GM21723 (cell line): ENCODE measurements around the gene CFAP299.
"Not testable (repeated sequence)": the region's sequence is repeated elsewhere in the genome, so short reads cannot be mapped to it uniquely, and the experiment has no call there.

Source experiments
- ATAC-seq: cut with Tn5 transposase; IDR thresholded peaks from one replicate; pipeline ENCODE4 v1.9.1; 2021; ENCODE audit warnings: mild to moderate bottlenecking, moderate library complexity; ENCODE audit not compliant: unreplicated experiment

CFAP299 gene

GRCh38 chr4:80705311-80705710 lies 369.8 kb downstream of the CFAP299 start:
- ATAC-seq = no peak

DNA sequence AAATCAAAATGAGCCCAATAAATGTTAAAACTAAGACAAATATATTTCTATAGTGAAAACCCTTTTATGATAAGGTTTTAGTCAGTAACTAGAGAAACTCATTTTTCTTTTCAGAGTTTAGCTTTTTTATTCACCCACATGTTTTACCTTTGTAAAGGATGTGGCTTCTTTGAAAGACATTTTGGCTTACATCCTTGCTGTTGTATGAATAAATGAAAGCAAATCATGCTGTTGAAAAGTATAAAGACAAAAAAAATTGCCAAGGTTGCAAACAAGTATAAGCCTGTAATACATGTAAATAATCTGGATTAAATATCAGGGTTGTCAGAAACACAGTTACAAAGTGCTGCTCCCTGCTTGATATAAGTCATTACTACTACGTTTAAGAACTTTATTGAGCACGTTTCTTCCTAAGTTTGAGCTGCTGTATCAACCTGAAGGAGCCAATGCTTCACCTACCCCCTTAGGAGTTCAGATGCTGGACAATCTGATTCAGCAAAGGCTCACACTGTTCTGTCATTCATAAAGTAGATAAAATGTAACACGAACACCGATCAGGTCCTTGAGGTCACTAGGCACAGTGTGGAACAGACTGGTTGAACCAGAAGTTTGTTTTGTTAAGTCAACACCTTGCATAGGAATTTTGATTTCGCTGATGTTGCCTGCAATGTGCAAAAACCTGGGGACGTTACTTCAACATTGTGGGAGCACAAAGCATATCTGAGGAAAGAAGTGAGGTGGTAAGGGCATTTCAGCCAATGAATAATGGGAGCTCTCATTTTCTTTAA lies 373.7 kb downstream of the CFAP299 start:
- no peak for ATAC-seq

GRCh38 chr4:80710748-80711451 lies 375.4 kb downstream of the CFAP299 start:
- no peak for ATAC-seq

GRCh38 chr4:80711956-80712355 lies 376.4 kb downstream of the CFAP299 start:
- no peak for ATAC-seq

DNA sequence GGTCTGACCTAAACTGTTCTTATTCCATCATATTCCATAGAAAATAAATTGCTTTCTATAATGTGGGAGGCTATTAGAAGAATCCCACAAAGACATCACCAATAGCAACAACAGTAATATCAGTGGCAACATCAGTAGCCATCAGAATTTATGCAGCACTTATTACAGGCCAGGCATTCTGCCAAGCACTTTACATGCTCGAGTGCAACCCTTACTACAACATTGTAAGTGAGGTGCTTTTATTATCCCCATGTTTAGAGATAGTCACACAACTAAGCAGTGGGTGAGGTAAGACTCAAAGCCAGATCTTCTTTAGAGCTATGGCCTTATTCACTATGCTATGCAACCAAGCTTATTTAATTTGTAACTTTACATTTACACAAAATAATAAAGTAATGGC lies 377.9 kb downstream of the CFAP299 start:
- no peak for ATAC-seq

GRCh38 chr4:80717204-80717603 lies 381.7 kb downstream of the CFAP299 start:
- no peak for ATAC-seq

DNA sequence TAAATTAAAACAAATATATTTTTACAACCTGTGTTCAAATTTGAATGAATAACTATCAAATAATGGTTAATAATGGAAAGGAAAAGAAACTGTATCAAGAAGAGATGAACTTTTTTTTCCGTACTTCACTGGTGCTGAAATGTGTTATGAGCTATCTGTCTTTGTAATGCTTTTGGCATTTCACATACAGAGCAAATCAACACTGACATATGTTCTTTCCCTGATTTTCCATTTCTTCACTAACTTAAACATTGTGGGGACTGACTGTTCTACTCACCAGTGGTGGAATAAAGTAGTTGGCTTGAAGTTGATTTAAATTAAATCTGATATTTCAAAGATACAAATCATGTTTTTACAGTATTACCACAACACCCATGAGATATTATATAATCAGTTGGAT lies 390.9 kb downstream of the CFAP299 start:
- no peak for ATAC-seq

DNA sequence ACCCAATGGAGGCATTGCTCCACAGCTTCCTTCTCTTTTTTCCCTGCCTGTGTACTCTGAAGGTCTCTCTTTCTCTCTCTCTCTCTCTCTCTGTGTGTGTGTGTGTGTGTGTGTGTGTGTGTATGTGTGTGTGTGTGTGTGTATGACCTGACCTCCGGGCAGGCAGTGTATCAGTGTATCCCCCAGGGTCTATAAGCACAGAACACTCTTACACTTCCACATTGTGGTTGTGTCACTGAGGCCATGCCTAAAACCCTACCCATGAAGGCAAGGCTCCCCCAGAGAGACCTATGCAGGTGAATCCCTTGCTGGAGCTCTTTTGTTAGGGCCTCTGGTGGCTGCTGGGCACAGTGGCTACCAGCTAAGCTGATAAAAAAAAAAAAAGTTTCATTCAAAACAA lies 394.6 kb downstream of the CFAP299 start:
- no peak for ATAC-seq

- ATAC-seq = no peak
Measured at GRCh38 chr4:80731436-80731835, 395.9 kb downstream of the CFAP299 start.

GRCh38 chr4:80732010-80732409 lies 396.5 kb downstream of the CFAP299 start:
- ATAC-seq = no peak

GRCh38 chr4:80740375-80740774 lies 404.8 kb downstream of the CFAP299 start:
- ATAC-seq = no peak

DNA sequence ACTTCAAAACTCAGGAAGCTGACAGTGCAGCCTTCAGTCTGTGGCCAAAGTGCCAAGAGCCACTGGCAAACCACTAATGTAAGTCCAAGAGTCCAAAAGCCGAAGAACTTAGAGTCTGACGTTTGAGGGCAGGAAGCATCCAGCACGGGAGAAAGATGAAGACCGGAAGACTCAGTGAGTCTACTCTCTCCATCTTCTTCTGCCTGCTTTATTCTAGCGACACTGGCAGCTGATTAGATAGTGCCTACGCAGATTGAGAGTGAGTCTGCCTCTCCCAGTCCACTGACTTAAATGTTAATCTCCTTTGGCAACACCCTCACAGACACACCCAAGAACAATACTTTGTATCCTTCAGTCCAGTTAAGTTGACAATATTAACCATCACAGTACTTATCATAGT lies 414.0 kb downstream of the CFAP299 start:
- ATAC-seq = not testable (repeated sequence)

GRCh38 chr4:80751200-80751599 lies 415.7 kb downstream of the CFAP299 start:
- ATAC-seq = no peak

GRCh38 chr4:80767944-80768343 lies 432.4 kb downstream of the CFAP299 start:
- no peak for ATAC-seq

DNA sequence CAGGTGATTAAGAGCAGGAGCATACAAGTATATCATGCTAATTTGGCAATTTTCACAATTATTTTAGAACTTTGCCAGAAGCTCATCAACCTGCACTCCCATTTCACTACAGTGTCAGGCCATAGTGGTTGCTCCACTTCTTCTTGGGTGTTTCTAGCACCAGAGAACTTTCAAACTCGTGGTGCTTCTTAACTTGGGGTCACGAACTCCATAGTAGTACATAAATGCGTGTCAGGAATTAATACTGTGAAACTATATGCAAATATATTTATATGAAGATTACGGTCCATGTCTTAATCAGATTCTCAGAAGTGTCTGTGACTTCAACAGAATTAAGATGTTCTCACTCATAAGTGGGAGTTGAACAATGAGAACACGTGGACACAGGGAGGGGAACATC lies 440.6 kb downstream of the CFAP299 start:
- ATAC-seq = no peak

GRCh38 chr4:80781431-80781830 lies 445.9 kb downstream of the CFAP299 start:
- ATAC-seq = no peak

DNA sequence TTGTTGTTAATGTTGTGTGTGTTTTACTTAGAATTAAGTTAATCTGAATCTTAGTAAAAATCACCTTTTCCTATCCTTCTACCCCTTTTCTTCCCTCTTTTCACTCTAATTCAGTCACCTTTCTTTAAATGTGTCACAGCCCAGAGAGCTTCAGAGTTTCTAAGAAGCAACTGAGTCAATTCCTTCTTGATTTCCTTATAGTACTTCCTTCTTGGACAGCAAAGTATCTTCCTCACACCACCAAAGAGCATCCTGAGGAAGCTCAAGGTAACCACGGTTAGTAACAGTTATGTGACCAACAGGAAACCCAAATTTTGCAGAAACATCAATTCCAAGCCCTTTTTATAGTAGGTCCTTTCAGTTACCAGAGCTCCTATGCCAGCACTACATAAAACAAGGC lies 451.8 kb downstream of the CFAP299 start:
- no peak for ATAC-seq

DNA sequence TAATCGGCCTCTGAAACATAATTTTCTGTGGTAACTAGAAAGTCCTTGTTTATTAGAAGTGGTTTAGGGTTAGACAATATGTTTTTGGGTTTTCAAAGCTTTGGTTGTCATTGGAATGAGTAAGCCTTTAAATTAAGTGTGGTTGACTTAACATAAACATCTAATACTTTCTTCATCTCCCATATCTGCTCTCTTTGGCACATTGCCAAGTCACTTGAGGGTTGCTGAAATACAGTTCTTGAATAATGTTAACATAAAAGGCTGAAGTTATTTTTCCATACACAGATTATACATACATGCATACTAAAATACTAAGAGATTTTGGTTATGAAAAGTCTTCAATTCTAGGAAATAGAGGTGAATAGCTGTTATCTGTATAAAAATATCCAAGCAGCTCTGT lies 453.3 kb downstream of the CFAP299 start:
- ATAC-seq = no peak

GRCh38 chr4:80790152-80790551 lies 454.6 kb downstream of the CFAP299 start:
- no peak for ATAC-seq

DNA sequence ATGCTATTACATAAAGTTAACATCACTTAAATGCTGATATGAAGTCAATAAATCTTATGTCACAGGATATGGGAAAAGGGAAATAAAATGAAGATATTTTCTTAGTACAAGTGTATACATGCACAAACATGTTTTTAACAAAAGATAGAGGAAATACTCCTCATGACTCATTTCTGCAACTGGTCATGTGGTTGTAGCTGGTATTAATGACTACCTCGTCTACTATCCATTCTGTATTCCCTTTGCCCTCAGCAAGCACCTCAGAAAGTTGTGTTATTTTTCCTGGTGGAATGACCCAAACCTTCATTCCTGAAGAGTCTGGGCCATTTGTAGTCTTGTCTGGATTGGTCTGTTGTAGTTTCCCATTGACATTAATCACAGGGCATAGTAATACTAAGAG lies 458.1 kb downstream of the CFAP299 start:
- ATAC-seq = not testable (repeated sequence)

DNA sequence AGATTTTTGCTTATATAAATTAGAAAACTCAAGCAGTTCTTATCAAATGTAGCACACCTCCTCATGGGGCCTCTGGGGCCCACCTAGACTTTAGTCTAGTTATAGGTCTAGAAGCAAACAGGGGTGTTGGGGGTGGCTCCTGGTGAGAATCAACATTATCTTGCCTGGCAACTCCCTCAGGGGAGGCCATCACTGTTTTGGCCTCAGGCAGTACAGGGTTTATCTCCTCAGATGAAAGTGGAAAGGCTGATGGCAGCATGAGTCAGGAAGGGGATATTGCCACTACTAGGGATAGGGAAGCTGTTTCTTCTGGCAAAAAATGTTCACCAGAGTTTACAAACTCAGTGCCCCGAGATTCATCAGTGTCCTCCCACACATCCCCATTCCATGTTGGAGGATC lies 462.6 kb downstream of the CFAP299 start:
- ATAC-seq = no peak

GRCh38 chr4:80800719-80801118 lies 465.2 kb downstream of the CFAP299 start:
- ATAC-seq = not testable (repeated sequence)
